ENCODE results near the gene CNPY1.
"Not testable (repeated sequence)": the region's sequence is repeated elsewhere in the genome, so short reads cannot be mapped to it uniquely, and the experiment has no call there.

CNPY1 gene

GRCh38 chr7:155577509-155577905 is 31.1 kb upstream of the CNPY1 start:
- no peak for DNase-seq

- no peak for DNase-seq
Observed at GRCh38 chr7:155576900-155577508, 30.6 kb upstream of the CNPY1 start.

- no peak for DNase-seq
Observed at GRCh38 chr7:155576416-155576815, 30.1 kb upstream of the CNPY1 start.

GRCh38 chr7:155574556-155575290 is 28.4 kb upstream of the CNPY1 start:
- DNase-seq = no peak

- DNase-seq = no peak
Observed at GRCh38 chr7:155571581-155572345, 25.4 kb upstream of the CNPY1 start.

- no peak for DNase-seq
Observed at GRCh38 chr7:155570991-155571390, 24.6 kb upstream of the CNPY1 start.

GRCh38 chr7:155570171-155570958 is 24.0 kb upstream of the CNPY1 start:
- no peak for DNase-seq

GRCh38 chr7:155569681-155570080 is 23.3 kb upstream of the CNPY1 start:
- no peak for DNase-seq

GRCh38 chr7:155568842-155569494 is 22.6 kb upstream of the CNPY1 start:
- DNase-seq = no peak

GRCh38 chr7:155568333-155568660 is 21.9 kb upstream of the CNPY1 start:
- DNase-seq = no peak

GRCh38 chr7:155567646-155568332 is 21.4 kb upstream of the CNPY1 start:
- DNase-seq = no peak

- no peak for DNase-seq
Observed at GRCh38 chr7:155566011-155566836, 19.9 kb upstream of the CNPY1 start.

GRCh38 chr7:155565596-155565995 is 19.2 kb upstream of the CNPY1 start:
- DNase-seq = no peak

GRCh38 chr7:155562976-155563375 is 16.6 kb upstream of the CNPY1 start:
- not testable (repeated sequence) for DNase-seq

- DNase-seq = no peak
Observed at GRCh38 chr7:155562106-155562505, 15.7 kb upstream of the CNPY1 start.

- DNase-seq = no peak
Observed at GRCh38 chr7:155560982-155561686, 14.8 kb upstream of the CNPY1 start.

GRCh38 chr7:155560196-155560885 is 14.0 kb upstream of the CNPY1 start:
- no peak for DNase-seq

- no peak for DNase-seq
Observed at GRCh38 chr7:155559519-155560108, 13.3 kb upstream of the CNPY1 start.

GRCh38 chr7:155558961-155559360 is 12.6 kb upstream of the CNPY1 start:
- no peak for DNase-seq

Data from 8988T (cell line).